ENCODE results near the gene TIPARP. TPM values are rescaled to one million over a fixed set of nuclear protein-coding genes. Genes with fewer than 3 reads are reported as not detected.

Gene TIPARP
- total and polyA plus RNA-seq, 2 of the 13 experiments (the other 11 are each of a cell fraction or from before 2014, with no cell fraction given), result 7.3 to 19.7 TPM

DNA sequence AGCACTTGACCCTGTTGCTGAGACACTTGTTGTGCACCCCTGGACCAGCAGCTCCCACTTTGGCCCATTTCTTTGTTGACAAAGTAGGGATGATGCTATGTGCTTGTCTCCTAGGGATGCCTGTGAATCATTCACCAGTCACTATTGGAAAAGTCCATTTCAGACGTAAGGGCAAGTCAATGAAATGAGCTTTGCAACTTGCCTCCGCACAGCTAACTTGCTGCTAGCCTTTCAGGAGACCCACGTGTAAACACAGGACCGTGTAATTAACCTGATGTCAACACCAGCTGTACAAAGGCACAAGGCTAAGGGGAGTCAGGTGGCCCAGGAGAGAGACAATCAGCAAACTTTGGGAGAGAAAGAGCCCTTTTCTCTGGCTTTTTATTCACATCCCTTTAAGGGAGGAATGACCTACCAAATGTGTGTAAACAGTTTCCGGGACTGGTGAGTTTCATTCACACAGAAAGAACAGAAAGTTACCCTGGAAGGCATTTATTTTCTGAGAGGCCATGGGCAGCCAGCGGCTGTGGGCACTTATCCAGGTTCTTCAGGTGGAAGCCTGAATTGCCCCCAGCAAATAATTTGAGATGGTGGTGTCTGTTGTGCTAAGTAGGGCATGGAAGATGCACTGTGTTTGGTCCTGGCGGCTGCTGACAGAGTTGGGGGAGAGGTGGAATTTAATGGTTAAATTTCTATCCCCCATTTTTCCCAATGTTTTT is 54.0 kb downstream of the TIPARP start (continued):
- TF ChIP-seq, protein P1, sequence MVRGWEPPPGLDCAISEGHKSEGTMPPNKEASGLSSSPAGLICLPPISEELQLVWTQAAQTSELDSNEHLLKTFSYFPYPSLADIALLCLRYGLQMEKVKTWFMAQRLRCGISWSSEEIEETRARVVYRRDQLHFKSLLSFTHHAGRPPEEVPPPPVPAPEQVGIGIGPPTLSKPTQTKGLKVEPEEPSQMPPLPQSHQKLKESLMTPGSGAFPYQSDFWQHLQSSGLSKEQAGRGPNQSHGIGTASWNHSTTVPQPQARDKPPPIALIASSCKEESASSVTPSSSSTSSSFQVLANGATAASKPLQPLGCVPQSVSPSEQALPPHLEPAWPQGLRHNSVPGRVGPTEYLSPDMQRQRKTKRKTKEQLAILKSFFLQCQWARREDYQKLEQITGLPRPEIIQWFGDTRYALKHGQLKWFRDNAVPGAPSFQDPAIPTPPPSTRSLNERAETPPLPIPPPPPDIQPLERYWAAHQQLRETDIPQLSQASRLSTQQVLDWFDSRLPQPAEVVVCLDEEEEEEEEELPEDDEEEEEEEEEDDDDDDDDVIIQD (CRISPR knock-in tag; IDR thresholded peaks at IDR 0.05; ENCODE audit: low read depth), result peak; percentile 62
- no peak for TF ChIP-seq KDM2A (CRISPR knock-in tag; IDR thresholded peaks at IDR 0.05; ENCODE audit: borderline replicate concordance, low read depth)
- no peak for TF ChIP-seq ZNF670 (CRISPR knock-in tag; IDR thresholded peaks at IDR 0.05; ENCODE audit: borderline replicate concordance)
- TF ChIP-seq HBP1 (CRISPR knock-in tag; IDR thresholded peaks at IDR 0.05; ENCODE audit: low read depth), result no peak
- no peak for TF ChIP-seq NFYB (CRISPR knock-in tag; IDR thresholded peaks at IDR 0.05)
- no peak for TF ChIP-seq ZBTB33 (CRISPR knock-in tag; IDR thresholded peaks at IDR 0.05)
- no peak for TF ChIP-seq MYNN (CRISPR knock-in tag; IDR thresholded peaks at IDR 0.05; ENCODE audit: low read depth)
- TF ChIP-seq ZNF652 (CRISPR knock-in tag; IDR thresholded peaks at IDR 0.05; ENCODE audit: borderline replicate concordance, low read depth), result no peak; the same call in 1 of the 2 replicates
- TF ChIP-seq SYNCRIP (IDR thresholded peaks at IDR 0.05; ENCODE audit: insufficient read depth, low read depth, low read length), result no peak
- TF ChIP-seq LCORL (IDR thresholded peaks at IDR 0.05), result no peak
- peak; percentile 97 for TF ChIP-seq LCORL (CRISPR knock-in tag; IDR thresholded peaks at IDR 0.05)
- TF ChIP-seq ZNF121 (CRISPR knock-in tag; IDR thresholded peaks at IDR 0.05), result no peak
- no peak for TF ChIP-seq ZNF362 (CRISPR knock-in tag; IDR thresholded peaks at IDR 0.05; ENCODE audit: borderline replicate concordance)
- no peak for TF ChIP-seq USF2 (IDR thresholded peaks at IDR 0.05; ENCODE audit: low read depth, low read length)
- peak; percentile 65; the same call in 1 of the 2 replicates for TF ChIP-seq USF2 (CRISPR knock-in tag; IDR thresholded peaks at IDR 0.05; ENCODE audit: borderline replicate concordance)
- no peak for TF ChIP-seq CBX5 (CRISPR knock-in tag; IDR thresholded peaks at IDR 0.05; ENCODE audit: borderline replicate concordance)
- peak; percentile 32; the same call in 1 of the 2 replicates for TF ChIP-seq YEATS2 (CRISPR knock-in tag; IDR thresholded peaks at IDR 0.05; ENCODE audit: borderline replicate concordance)
- TF ChIP-seq NFE2 (CRISPR knock-in tag; IDR thresholded peaks at IDR 0.05), result no peak
- peak; percentile 36; the same call in 1 of the 2 replicates for TF ChIP-seq ETV5 (CRISPR knock-in tag; IDR thresholded peaks at IDR 0.05; ENCODE audit: borderline replicate concordance)
